GM19397 (cell line): Measurements from ENCODE around the gene HMX1.

Source experiments
- ATAC-seq: cut with Tn5 transposase; IDR thresholded peaks from one replicate; pipeline ENCODE4 v1.9.1; 2021; ENCODE audit warnings: mild to moderate bottlenecking, moderate library complexity; ENCODE audit not compliant: unreplicated experiment

The HMX1 gene

DNA sequence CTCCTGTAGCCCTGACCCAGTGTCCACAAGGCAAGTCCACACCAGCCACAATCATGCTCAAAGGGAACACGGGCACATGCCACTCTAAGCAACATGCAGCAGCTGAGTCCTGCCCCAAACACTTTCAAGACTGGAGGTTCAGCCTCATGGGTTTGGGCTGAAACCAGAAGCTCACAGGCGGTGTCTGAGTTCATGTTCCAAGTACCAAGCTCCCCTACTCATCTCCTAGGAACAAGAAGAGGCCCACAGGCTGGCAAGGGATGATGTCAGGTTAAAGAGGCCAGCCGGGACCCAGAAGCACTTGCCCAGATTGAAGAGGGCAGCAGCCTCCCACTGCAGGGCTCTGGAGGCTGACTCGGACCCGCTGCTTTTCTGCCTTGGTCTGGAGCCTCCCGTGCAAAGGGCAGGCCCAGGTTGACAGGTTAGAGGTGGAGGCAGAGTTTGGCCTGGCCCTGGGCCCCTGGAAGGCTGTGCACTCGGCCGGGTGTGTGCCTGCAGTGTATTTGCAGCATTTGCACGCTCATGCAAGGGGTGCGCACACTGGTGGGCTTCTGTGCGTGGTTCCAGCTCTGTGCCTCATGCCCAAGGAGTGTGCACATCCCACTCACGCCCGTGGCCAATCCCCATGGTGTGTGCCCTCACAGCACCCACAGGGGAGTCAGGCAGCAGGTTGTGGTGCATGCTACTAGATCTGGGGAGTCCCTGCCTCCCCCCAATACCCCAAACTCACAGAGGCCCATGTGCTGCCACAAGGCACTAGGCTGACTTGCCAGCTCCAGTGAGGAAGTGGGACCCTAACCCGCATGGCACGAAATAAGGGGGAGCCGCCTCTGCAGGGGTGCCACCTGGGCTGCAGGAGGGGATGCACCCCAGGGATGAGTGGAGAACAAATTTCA, 2.4 kb downstream of the HMX1 start:
- no peak for ATAC-seq

DNA sequence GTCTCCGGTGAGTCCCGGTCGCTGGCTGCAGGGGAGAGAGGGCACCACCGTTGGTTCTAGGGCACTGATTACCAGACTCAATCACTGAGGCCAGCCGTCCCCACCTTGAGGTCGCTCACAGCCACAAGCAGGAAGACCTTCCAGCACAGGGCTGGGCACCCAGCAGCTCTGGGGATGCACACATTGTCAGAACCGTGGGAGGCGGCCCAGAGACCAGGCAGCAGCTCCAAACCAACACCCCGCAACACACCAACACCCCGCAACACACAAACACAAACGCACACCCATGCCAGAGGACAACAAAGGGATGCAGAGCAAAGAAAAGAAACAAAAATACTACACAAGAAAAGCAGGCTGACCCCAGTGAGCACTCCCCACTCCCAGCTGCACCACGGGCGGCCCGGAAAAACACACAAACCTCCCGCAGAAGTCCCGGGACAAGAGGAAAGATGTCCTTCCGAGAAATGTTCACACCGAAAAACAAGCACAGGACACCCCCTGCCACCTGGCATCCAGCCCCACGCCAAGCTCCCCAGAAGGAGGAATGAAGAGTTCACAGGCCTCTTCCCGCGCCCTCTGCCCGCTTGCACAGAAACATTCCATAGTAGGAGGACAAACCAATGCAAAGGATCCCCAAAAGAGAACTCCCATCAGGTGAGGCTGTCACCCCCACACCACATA, 3.2 kb downstream of the HMX1 start:
- ATAC-seq = no peak

DNA sequence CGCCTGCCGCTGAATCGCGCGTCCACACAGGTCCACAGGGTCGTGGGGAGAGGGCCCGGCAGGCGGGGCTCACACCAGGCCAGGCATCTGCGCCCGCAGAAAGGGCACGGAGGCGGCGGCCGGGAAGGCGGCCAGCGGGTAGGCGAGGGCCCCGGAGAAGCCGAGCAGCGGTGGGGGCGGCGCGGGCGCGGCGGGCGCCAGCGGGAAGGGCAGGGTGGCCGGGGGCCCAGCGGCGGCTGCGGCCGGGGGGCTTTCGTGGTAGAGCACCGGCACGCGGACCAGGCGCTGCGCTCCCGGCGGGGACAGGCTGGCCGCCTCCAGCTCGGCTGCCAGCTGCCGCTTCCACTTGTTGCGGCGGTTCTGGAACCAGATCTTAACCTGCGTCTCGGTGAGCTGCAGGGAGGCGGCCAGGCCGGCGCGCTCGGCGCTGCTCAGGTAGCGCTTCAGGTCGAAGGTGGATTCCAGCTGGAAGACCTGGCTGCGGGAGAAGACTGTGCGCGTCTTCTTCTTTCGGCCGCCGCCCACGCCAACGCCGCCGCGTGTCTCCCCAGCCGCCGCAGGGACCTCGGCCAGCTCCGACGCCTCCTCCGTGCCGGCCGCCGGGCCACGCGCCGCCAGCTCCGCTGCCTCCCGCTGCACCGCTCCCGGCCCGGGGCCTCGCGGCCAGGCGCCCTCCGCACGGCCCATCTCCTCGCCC, 3.9 kb downstream of the HMX1 start:
- no peak for ATAC-seq

DNA sequence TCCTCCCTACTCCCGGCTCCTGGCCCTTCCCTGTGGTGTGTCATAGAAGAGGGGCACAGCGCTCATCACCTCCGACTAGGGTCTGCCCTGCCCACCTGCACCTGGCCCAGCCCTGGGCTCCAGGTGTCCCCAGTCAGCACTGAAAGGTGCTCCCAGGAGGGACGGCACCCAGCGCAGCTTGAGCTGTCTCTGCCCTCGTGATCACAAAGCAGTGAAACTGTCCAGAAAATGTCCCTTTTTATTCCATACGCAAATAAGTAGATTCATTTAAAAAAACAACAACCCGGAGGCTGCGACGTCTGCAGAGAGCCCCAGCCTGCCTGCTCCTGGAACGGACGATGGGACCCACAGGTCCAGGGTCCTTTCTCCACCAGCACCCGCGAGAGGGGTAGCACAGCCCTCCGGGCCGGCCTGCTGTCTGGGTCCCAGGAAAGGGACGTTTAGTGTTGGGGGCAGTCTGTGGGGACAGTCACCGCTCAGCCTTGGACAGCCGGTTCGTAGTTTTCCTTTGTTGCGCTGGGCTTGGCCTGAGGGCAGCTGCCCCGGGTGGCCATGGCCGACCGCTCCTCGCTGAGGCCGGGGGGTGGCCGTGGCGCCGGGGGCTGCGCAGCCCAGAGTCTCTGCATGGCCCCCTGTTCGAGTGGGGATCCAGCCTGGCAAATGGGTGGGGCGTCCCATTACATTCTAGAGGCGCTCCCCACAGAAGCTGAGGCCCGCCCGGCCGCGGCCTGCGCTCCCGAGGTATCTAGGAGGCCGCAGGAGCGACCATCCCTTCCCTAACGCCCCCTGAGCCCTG, 4.6 kb downstream of the HMX1 start:
- no peak for ATAC-seq

DNA sequence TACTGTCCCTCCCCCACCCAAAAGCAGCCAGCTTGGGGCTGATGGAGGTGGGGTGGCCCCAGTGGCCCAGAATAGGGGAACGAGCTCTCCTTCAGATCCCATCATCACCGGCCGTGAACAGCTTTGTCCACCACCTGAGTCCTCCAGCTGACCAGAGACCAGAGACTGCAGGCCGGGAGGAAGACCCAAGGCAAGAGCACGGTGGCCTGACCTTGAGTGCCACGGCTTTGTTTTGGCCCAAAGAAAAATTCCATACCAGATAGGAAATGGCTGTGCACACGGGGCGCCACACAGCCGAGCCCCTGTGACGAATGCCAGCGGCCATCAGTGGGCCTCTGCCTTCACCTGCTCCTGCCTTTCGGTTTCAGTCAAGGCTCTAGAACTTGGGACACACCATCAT, 5.2 kb downstream of the HMX1 start:
- no peak for ATAC-seq

DNA sequence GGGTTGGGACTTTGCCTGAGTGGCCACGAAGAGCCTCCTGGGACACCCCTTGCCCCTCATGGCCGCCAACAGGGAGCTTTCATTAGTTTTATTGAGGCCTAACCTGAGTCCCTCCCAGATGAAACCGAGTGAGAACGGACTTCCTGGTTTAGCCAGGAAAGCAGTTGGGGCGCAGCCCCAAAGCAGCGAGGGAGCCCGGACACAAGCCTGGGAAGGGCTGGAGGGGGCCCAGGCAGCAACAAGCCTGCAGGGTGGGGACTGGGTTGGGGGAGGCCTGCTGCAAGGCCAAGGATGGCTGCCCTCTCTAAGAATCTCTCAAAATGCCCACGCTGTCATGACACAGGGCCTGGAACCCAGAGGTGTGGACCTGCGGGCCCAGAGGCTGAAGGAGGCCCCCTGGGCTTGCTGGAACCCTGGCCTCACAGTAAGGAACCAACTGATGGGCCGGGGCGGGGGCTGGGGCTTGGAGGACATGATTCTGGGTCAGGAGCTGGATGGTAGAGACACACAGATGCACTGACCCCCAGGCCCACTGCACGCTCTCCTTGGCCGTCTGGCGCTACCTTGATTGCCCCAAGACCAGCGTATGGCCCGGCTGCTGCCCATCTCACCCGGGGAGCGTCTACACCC, 5.8 kb downstream of the HMX1 start:
- no peak for ATAC-seq

DNA sequence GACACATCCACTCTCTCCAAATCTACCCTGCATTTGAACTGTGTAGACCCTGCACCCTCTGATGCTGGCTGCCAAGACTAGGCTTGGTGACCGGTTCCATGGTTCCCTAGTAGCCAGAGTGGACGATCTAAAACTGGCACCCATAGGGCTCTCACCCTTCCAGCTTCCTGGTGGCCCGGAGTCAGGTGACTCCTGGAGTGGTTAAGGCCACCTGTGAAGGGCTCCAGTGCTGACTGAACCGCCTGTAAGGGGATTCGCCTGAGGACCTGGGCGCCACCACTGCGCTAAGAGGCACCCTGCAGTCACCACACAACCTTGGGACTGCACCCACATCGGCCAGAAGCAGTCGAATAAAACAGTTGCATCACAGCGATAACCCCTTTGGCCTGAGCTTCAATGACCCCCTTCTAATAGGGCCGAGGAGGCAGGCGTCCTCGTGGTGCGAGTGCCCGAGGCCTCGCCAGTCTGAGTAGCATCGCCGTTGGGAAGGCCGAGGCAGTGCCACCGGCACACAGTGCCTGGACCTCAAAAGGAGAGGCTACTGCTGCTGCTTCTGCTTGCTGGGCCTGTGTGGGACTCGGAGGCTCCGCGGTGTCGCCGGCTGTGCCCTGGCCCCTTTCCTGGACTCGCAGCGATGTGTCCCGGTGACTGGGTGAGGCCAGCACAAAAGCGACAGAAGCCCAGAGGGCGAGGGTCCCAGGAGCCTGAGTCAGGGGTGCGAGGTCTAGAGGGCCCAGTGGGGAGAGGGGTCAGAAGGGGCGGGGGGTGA, 6.5 kb downstream of the HMX1 start:
- ATAC-seq = no peak

GRCh38 chr4:8863686-8864682, 7.7 kb downstream of the HMX1 start:
- no peak for ATAC-seq

- no peak for ATAC-seq
These were observed 8.6 kb downstream of the HMX1 start for GRCh38 chr4:8862800-8863685.

DNA sequence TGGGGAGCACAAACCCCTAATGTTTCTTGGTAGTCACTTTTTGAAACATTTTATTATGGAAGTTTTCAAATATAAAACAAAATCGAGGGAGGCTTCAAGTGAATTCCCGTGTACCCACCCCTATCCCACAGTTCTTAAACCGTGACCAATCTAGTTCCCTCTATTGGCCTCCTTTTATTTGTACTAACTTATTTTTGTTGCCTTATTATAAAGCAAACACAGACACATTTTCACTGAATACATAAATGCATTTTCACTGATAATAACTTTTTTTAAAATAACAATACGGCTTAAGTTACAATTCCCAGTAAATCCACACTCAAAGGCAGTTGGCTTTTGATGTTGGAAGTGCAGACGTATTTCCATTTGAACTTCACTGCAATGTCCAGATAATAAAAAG, 9.3 kb downstream of the HMX1 start:
- no peak for ATAC-seq

DNA sequence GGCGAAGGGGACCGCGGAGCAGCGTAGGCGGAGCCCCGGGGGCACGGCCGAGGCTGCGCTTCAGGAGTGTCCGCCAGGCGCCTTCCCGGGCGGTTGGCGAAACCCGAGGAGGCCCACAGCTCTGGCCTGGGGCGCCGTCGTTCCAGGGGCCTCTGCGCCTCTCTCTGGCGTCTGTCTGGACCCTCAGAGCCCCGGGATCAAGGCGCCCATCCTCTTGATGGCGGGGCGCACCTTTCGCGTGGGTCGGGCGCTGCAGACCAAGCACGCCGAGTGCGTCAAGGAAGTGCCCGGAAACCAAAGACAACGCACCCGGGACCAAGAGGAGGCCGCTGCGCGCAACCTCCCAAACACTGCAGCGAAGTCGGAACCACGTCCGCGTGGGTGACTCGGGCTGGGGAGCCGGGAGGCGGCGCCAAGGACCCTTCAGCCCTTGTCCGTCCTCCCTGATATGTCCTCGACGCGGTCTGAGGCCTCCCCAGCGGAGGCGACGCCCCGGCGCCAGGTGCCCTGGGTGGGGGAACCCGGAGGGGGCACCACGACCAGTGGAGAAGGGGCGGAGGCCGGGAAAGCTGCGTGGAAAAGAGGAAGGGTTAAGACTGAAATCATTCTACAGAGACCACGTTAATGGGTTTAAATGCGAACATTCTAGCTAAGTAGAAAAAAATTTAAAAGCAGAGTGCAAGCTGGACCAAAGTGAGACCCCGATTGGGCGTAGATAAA, 9.9 kb downstream of the HMX1 start:
- no peak for ATAC-seq

GRCh38 chr4:8860892-8861575, 10.6 kb downstream of the HMX1 start:
- ATAC-seq = no peak

GRCh38 chr4:8860096-8860891, 11.3 kb downstream of the HMX1 start:
- no peak for ATAC-seq

DNA sequence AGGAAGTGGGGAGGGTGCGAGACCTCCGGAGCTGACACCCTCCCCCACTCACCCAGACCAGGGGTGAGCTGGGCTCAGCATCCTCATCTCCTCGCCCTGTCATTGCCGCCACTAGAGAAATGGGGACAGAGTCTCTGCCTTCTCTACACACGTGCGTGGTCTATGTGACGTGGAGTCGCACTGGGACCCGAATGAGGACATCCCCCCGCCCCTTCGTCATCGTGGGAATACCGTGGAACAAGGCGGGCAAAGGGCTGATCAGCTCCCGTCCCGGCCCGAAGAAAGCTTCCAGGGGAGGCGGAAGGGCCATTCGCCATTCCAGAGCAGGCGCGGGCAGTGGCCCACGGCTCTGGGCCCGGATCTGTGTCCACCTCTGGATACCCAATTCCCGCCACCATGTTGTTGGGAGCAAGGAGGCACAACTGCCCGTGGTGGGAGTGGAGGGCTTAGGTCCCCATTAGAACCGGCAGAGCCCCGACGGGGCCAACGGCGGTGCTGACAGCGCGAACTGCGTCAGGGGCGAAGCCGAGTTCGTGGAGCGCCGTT, 12.0 kb downstream of the HMX1 start:
- no peak for ATAC-seq

GRCh38 chr4:8858701-8859210, 12.9 kb downstream of the HMX1 start:
- no peak for ATAC-seq
